Tibial nerve (tissue), 4 donors: ENCODE data around the gene CYP4V2. TPM values are rescaled to one million over a fixed set of nuclear protein-coding genes. Genes with fewer than 3 reads are reported as not detected.

Experiments used
- DNase-seq, 2 donors: peaks; one replicate each; pipeline ENCODE4 v3.0.0-alpha.2; 2019; ENCODE audit warnings: low spot score in 2 of 2
- H3K27ac ChIP-seq, 4 donors: fragments of 200-600 bp; sonication (generic) in 3 of 4; one replicate each; pipeline ENCODE4 v1.5.1; 2017 to 2019; ENCODE audit warnings: mild to moderate bottlenecking in 1 of 4
- H3K27me3 ChIP-seq, 2 donors: fragments of 200-600 bp; sonication (generic) in 1 of 2; one replicate each; pipeline versions ENCODE4 v1.5.1 to v1.6.0; 2017 to 2019
- H3K36me3 ChIP-seq, 3 donors: fragments of 200-600 bp; sonication (generic); one replicate each; pipeline ENCODE4 v1.5.1; 2018 to 2019
- H3K4me1 ChIP-seq, 4 donors: fragments of 200-600 bp; sonication (generic) in 3 of 4; one replicate each; pipeline ENCODE4 v1.5.1; 2017 to 2019
- H3K4me3 ChIP-seq, 4 donors: fragments of 200-600 bp; sonication (generic) in 3 of 4; one replicate each; pipeline ENCODE4 v1.5.1; 2017 to 2019; ENCODE audit warnings: mild to moderate bottlenecking in 1 of 4, moderate library complexity in 1 of 4
- H3K9me3 ChIP-seq, 4 donors: fragments of 200-600 bp; sonication (generic) in 3 of 4; one replicate each; pipeline ENCODE4 v1.5.1; 2017 to 2019
- EP300 ChIP-seq, 2 donors: sonication (generic); formaldehyde crosslinking; IDR thresholded peaks; one replicate each; pipeline ENCODE4 v1.6.1; 2017; ENCODE audit warnings: antibody characterized with exemption in 2 of 2, mild to moderate bottlenecking in 1 of 2
- POLR2A ChIP-seq, 2 donors: fragments of 450-650 bp; IDR thresholded peaks; one replicate each; pipeline ENCODE4 v1.6.1; 2017; ENCODE audit warnings: antibody characterized with exemption in 2 of 2, mild to moderate bottlenecking in 2 of 2, moderate library complexity in 2 of 2
- WGBS, 2 donors: methylation state at CpG; one replicate each; pipeline ENCODE4 v1.1.5; 2018; 5-methylcytosine and 5-hydroxymethylcytosine counted together
- total RNA-seq, 4 donors: library from RNA; depleted of rRNA; stranded (reverse); fragments of >200 nt; gene quantifications; one replicate each; pipeline ENCODE4 v1.1.0, GENCODE V29; 2016
- TF ChIP-seq, protein P1 (sequence below), 5 experiments: fragments of 200-600 bp in 3 of 5; fragments of 450-650 bp in 2 of 5; sonication (generic) in 3 of 5; IDR thresholded peaks; one replicate each; pipeline ENCODE4 v1.5.1; 2016 to 2019; ENCODE audit warnings: antibody characterized with exemption in 5 of 5, mild to moderate bottlenecking in 3 of 5, moderate library complexity in 2 of 5

The CYP4V2 gene
- 10 to 100 TPM; 36.3 to 56.6 (median 47.7) TPM for total RNA-seq

DNA sequence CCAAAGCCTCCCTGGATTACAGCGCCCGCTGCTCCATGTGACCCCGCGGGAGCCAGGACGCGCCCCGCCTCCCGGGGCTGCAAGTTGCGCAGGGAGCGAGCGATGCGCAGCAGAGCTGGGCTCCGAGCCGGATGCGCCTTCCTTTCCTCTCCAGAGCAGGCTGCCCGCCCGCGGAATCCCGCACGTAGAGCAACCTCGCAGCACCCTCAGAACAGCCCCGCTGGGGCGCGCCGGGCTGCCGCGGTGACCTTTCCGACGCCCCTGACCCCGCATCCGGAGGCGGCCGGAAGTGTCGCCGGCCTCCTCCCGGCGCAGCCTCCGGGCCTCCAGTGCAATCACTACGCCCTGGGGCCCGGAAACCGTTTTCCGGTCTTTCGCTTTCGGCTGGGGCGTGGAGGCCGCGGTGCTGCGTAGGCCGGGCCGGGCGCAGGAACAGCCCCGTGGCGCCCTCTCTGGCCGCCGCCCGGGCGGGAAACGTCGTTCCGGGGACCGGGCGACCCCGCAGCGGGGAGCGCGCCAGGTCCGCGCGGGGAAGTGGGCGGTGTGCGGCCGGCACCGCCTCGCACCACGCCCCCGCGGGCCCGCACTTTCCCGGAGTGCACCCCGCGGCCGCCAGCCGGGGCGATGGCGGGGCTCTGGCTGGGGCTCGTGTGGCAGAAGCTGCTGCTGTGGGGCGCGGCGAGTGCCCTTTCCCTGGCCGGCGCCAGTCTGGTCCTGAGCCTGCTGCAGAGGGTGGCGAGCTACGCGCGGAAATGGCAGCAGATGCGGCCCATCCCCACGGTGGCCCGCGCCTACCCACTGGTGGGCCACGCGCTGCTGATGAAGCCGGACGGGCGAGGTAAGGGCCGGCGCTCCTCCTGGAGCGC is at the start of gene CYP4V2:
TSS of gene CYP4V2 (plus strand) at position 368 of the 866 bp plus-strand sequence. CDS start at position 625, 257 bp downstream.
- Histone ChIP-seq H3K27me3 (no peaks in the 10 kb centered on the region), H3K9me3 (no peaks in the 10 kb centered on the region), H3K4me1 (peaks cover 0 to 40% (median 16%) of the 10 kb centered on the region in 4 donors), H3K36me3 (peaks cover 0 to 13% (median 0%) of the 10 kb centered on the region in 3 donors), H3K4me3 (peak within 1 kb of the TSS; percentile 74 to 87 (median 86)), H3K27ac (peak within 1 kb of the TSS; percentile 89 to 98 (median 96))
- TF ChIP-seq POLR2A (IDR thresholded peaks at IDR 0.05) (peak; percentile 52 to 64), EP300 (IDR thresholded peaks at IDR 0.05) (peak; percentile 10 to 92)
- TF ChIP-seq, protein P1, sequence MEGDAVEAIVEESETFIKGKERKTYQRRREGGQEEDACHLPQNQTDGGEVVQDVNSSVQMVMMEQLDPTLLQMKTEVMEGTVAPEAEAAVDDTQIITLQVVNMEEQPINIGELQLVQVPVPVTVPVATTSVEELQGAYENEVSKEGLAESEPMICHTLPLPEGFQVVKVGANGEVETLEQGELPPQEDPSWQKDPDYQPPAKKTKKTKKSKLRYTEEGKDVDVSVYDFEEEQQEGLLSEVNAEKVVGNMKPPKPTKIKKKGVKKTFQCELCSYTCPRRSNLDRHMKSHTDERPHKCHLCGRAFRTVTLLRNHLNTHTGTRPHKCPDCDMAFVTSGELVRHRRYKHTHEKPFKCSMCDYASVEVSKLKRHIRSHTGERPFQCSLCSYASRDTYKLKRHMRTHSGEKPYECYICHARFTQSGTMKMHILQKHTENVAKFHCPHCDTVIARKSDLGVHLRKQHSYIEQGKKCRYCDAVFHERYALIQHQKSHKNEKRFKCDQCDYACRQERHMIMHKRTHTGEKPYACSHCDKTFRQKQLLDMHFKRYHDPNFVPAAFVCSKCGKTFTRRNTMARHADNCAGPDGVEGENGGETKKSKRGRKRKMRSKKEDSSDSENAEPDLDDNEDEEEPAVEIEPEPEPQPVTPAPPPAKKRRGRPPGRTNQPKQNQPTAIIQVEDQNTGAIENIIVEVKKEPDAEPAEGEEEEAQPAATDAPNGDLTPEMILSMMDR (IDR thresholded peaks at IDR 0.05), result peak; percentile 26 to 57 (median 39)
- WGBS, 2 donors, result 0 to 1% methylated on average over 39 to 64 of the region's 107 CpGs
- peak; percentile 58 to 60 for DNase-seq

DNA sequence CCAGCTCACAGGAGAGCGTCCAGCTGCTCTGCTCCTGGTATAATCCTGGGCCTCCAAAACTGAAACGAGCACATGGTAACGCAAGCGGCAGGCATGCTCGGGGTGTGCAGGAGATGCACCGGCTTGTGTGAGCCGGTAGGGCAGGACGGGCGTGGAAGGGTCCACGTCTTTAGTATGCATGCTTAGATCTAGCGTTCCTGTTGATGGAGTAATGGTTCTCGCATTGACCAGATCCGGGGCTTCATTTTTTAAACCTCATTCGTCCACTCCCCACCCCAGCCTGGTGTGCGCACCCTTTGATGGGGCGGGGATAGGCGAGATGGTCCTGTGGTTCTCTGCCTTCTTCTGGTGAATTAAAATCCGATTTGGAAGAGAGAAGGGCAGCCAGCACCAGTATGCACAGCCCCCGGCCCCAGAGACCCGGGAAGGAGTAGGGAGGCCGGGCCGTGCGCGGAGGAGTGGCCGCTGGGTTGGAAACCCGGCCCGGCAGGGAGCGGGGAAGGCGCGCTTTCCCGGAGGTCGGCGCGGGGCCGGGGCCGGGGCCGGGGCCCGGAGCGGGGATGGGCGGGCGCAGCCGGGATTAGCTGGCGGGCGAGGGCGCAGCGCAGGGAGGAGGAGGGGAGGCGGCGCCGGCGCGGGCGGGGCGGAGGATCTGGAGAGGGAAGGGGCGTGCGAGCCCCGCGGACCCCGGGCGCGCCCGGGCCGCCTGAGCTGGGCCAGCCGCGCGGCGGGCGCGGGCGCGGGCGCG is 47.0 kb upstream of the CYP4V2 start:
- DNase-seq, result no peak
- no peaks in the 10 kb centered on the region for H3K36me3 ChIP-seq
- H3K27me3 ChIP-seq, result no peaks in the 10 kb centered on the region
- WGBS, 2 donors, result 1 to 4% methylated on average over 28 to 43 of the region's 72 CpGs
- peak overlapping the region; percentile 49 to 91 (median 73) for H3K27ac ChIP-seq
- TF ChIP-seq, protein P1 (IDR thresholded peaks at IDR 0.05), result peak in 1 of 5 experiments; percentile 26
- TF ChIP-seq POLR2A (IDR thresholded peaks at IDR 0.05) (no peak), EP300 (IDR thresholded peaks at IDR 0.05) (peak in 1 of 2 donors; percentile 5)
- H3K4me1 ChIP-seq, result peaks cover 0 to 17% (median 0%) of the 10 kb centered on the region in 4 donors
- peak overlapping the region; percentile 51 to 72 (median 56) for H3K4me3 ChIP-seq
- no peaks in the 10 kb centered on the region for H3K9me3 ChIP-seq

DNA sequence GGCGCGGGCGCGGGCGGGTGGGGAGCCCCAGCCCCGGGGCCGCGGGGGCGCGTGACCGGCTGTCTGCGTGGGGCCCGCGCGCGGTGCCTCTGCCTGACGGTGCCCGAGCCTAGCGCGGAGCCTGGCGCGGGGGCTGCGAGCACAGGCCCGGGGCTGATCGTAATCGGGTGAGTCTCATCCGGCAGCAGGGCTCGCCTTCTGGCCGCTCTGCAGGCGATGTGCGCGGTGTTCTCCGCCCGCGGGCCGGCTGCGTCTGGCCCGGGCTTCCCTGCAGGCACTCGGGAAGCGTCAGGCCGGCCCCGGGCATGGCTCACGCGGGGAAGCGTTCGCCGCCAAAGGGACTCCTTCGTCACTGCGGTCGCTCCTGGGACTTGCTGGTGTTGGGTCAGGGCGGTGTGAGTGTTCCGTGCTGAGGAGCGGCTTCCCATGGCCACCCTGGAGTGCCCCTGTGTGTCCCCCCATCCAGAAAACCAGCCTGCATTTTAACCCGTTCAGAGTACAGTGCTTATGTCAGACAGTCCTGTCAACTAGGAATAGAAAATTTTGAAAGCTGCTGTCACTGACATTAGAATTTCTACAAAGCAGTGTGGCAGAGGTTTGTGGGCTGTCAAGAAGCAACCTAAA is 46.3 kb upstream of the CYP4V2 start:
- peak in 1 of 2 donors; percentile 16 for DNase-seq
- Histone ChIP-seq H3K27me3 (no peaks in the 10 kb centered on the region), H3K27ac (peak overlapping the region; percentile 28 to 91 (median 82)), H3K9me3 (no peaks in the 10 kb centered on the region), H3K4me1 (peaks cover 0 to 24% (median 0%) of the 10 kb centered on the region in 4 donors), H3K36me3 (no peaks in the 10 kb centered on the region), H3K4me3 (peak overlapping the region; percentile 52 to 72 (median 64))
- 2 to 3% methylated on average over 15 to 20 of the region's 54 CpGs for WGBS, 2 donors
- TF ChIP-seq POLR2A (IDR thresholded peaks at IDR 0.05) (peak in 1 of 2 donors; percentile 22), EP300 (IDR thresholded peaks at IDR 0.05) (peak in 1 of 2 donors; percentile 41)
- TF ChIP-seq, protein P1 (IDR thresholded peaks at IDR 0.05), result no peak

DNA sequence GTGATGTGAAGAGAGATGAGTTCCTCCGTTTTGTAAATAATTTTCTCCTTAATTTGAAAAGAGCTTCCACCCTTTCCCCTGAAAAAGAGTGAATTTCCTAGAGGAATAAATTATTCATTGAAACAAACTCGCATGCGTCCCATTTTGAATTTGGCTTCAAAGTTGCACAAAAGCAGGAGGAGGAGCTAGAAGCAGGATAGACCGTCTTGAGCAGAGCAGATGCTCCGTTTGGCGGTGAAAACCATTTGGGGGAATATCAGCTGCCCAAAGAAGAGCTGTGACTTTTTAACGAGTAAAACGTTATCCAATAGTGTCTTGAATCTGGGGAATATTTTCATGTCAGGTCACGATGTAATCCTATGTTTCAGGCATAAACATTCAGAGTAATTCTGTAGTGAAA is 44.9 kb upstream of the CYP4V2 start:
- 78 to 86% methylated on average over 9 of the region's 9 CpGs for WGBS, 2 donors
- Histone ChIP-seq H3K4me3 (no peak overlapping the region), H3K4me1 (peaks cover 0 to 24% (median 0%) of the 10 kb centered on the region in 4 donors), H3K27ac (no peak overlapping the region), H3K36me3 (no peaks in the 10 kb centered on the region), H3K27me3 (no peaks in the 10 kb centered on the region), H3K9me3 (no peaks in the 10 kb centered on the region)
- DNase-seq, result no peak
- TF ChIP-seq, protein P1 (IDR thresholded peaks at IDR 0.05), result no peak
- no peak for TF ChIP-seq EP300 (IDR thresholded peaks at IDR 0.05)
- no peak for TF ChIP-seq POLR2A (IDR thresholded peaks at IDR 0.05)
